Endothelial cell (in vitro differentiated cells): ENCODE data around the gene SPRR2B. TPM values are rescaled to one million over a fixed set of nuclear protein-coding genes. Genes with fewer than 3 reads are reported as not detected.
"Not testable (repeated sequence)": the region's sequence is repeated elsewhere in the genome, so short reads cannot be mapped to it uniquely, and the experiment has no call there.

Experiments used
- DNase-seq: peaks from one replicate; pipeline ENCODE4 v3.0.0; 2021; ENCODE audit warnings: low spot score
- H3K27ac Mint-ChIP-seq: one replicate; pipeline ENCODE4 v1.8.0; 2021; ENCODE audit warnings: mixed read lengths, inconsistent platforms; ENCODE audit not compliant: unreplicated experiment
- H3K27me3 Mint-ChIP-seq: one replicate; pipeline ENCODE4 v1.8.0; 2021; ENCODE audit warnings: mild to moderate bottlenecking, moderate library complexity, mixed read lengths, inconsistent platforms; ENCODE audit not compliant: unreplicated experiment
- H3K36me3 Mint-ChIP-seq: one replicate; pipeline ENCODE4 v1.8.0; 2021; ENCODE audit warnings: mild to moderate bottlenecking, low read depth, mixed read lengths, inconsistent platforms; ENCODE audit not compliant: unreplicated experiment
- H3K4me1 Mint-ChIP-seq: one replicate; pipeline ENCODE4 v1.8.0; 2021; ENCODE audit warnings: mild to moderate bottlenecking, mixed read lengths, inconsistent platforms; ENCODE audit not compliant: unreplicated experiment
- H3K4me3 Mint-ChIP-seq: one replicate; pipeline ENCODE4 v1.8.0; 2021; ENCODE audit warnings: mild to moderate bottlenecking, mixed read lengths, inconsistent platforms; ENCODE audit not compliant: unreplicated experiment
- H3K9me3 Mint-ChIP-seq: one replicate; pipeline ENCODE4 v1.8.0; 2021; ENCODE audit warnings: mixed read lengths, inconsistent platforms; ENCODE audit not compliant: unreplicated experiment
- total RNA-seq: library from RNA; stranded (reverse); fragmentation: NEBNext Ultra II Directional; extraction: Animal tissue kit (Norgen Biotek cat#: 25700); gene quantifications from one replicate; pipeline ENCODE4 v1.2.1, GENCODE V29; 2021; ENCODE audit not compliant: unreplicated experiment
- TF ChIP-seq, protein P1 (sequence below): fragments of 200-600 bp; sonication (generic); IDR thresholded peaks from one replicate; pipeline ENCODE4 v1.5.0; 2021; ENCODE audit warnings: antibody characterized with exemption; ENCODE audit not compliant: unreplicated experiment

The SPRR2B gene
- total RNA-seq, 1 donor from 2014 or later = not detected

DNA sequence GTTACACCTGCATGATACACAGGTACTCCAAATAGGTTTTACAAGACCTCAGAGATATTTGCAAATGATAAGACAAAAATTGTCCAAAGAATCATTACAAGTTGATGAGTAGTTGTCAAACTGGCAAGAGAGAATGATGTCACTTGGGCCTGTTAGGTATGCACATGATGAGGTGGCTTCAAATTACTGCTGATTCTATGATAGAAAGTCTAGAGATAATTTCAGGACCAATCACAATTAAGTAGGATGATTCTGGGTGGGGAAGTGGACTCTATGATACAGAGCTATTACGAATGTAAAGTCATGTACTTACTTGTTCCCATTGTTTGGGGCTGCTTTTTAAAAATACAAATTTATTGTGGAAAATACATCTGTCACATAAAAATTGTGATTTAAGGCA, 45.6 kb downstream of the SPRR2B start:
- H3K4me3 Mint-ChIP-seq = no peak overlapping the region
- DNase-seq = no peak
- no peaks in the 10 kb centered on the region for H3K27me3 Mint-ChIP-seq
- peaks cover 8% of the 10 kb centered on the region for H3K4me1 Mint-ChIP-seq
- no peak overlapping the region for H3K27ac Mint-ChIP-seq
- TF ChIP-seq, protein P1, sequence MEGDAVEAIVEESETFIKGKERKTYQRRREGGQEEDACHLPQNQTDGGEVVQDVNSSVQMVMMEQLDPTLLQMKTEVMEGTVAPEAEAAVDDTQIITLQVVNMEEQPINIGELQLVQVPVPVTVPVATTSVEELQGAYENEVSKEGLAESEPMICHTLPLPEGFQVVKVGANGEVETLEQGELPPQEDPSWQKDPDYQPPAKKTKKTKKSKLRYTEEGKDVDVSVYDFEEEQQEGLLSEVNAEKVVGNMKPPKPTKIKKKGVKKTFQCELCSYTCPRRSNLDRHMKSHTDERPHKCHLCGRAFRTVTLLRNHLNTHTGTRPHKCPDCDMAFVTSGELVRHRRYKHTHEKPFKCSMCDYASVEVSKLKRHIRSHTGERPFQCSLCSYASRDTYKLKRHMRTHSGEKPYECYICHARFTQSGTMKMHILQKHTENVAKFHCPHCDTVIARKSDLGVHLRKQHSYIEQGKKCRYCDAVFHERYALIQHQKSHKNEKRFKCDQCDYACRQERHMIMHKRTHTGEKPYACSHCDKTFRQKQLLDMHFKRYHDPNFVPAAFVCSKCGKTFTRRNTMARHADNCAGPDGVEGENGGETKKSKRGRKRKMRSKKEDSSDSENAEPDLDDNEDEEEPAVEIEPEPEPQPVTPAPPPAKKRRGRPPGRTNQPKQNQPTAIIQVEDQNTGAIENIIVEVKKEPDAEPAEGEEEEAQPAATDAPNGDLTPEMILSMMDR = no peak
- H3K36me3 Mint-ChIP-seq = no peaks in the 10 kb centered on the region
- H3K9me3 Mint-ChIP-seq = no peaks in the 10 kb centered on the region

DNA sequence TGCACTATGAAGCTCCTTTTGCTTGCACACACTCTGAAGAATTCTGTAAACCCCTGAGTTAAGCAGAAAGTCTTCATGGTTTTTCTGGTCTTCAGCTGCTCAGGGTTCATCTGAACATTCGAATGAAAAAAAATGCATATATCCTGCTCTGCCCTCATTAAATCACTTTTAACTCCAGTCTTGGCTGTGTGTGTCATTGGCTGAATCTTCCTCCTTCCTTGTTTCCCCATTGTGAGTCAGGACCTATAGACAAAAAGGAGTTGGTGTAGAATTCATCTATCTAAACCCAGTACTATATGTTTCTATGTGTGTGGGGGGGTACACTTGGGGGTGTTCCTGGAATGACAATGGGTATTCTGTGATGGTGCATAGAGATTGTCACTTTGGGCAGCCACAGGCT, 47.0 kb downstream of the SPRR2B start:
- H3K27ac Mint-ChIP-seq = no peak overlapping the region
- no peaks in the 10 kb centered on the region for H3K27me3 Mint-ChIP-seq
- H3K4me3 Mint-ChIP-seq = no peak overlapping the region
- DNase-seq = no peak
- no peaks in the 10 kb centered on the region for H3K9me3 Mint-ChIP-seq
- TF ChIP-seq, protein P1 = no peak
- H3K36me3 Mint-ChIP-seq = no peaks in the 10 kb centered on the region
- H3K4me1 Mint-ChIP-seq = peaks cover 8% of the 10 kb centered on the region

DNA sequence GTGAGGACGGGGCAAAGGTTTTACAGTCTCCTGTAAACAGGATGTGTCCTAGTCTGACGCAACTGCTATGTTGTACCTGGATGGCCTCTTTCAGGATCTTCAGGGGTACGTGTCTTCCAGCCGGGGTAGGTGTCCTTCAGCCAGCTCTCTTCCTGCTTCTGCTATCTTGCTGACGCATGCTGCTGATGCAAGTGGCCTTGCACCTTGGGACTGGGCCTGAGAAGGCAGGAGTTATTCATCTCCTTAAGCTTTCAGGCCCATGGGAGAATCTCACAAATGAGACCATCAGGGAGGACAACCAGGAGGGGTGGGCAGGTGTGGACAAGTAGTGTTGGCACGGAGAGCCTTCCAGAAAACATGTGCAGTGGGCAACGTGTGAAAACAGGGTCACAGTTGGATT, 48.3 kb downstream of the SPRR2B start:
- no peak for DNase-seq
- H3K9me3 Mint-ChIP-seq = no peaks in the 10 kb centered on the region
- H3K4me1 Mint-ChIP-seq = peaks cover 8% of the 10 kb centered on the region
- TF ChIP-seq, protein P1 = no peak
- no peak overlapping the region for H3K27ac Mint-ChIP-seq
- H3K36me3 Mint-ChIP-seq = no peaks in the 10 kb centered on the region
- no peaks in the 10 kb centered on the region for H3K27me3 Mint-ChIP-seq
- H3K4me3 Mint-ChIP-seq = no peak overlapping the region

- H3K27ac Mint-ChIP-seq, DNase-seq, H3K4me3 Mint-ChIP-seq, H3K9me3 Mint-ChIP-seq, H3K27me3 Mint-ChIP-seq, H3K36me3 Mint-ChIP-seq, H3K4me1 Mint-ChIP-seq: not testable (repeated sequence)
These were observed 49.1 kb downstream of the SPRR2B start for GRCh38 chr1:153022340-153022739.

GRCh38 chr1:153021829-153022228, 49.6 kb downstream of the SPRR2B start:
- not testable (repeated sequence) for H3K27ac Mint-ChIP-seq, DNase-seq, H3K9me3 Mint-ChIP-seq, H3K4me1 Mint-ChIP-seq, H3K4me3 Mint-ChIP-seq, H3K27me3 Mint-ChIP-seq, H3K36me3 Mint-ChIP-seq

Other genes starting within 250 kb of the SPRR2B start
- gene LCE1A, start 244.1 kb downstream of the SPRR2B start, total RNA-seq = not detected
- not detected for gene LCE6A, start 228.8 kb downstream of the SPRR2B start, total RNA-seq
- not detected for gene LCE7A, start 211.6 kb downstream of the SPRR2B start, total RNA-seq
- not detected for gene SMCP, start 193.3 kb downstream of the SPRR2B start, total RNA-seq
- gene IVL, start 163.1 kb downstream of the SPRR2B start, total RNA-seq = not detected
- gene SPRR5, start 124.4 kb downstream of the SPRR2B start, total RNA-seq = not detected
- not detected for gene SPRR4, start 101.0 kb downstream of the SPRR2B start, total RNA-seq
- gene SPRR1A, start 87.5 kb downstream of the SPRR2B start, total RNA-seq = not detected
- not detected for gene SPRR3, start 69.9 kb downstream of the SPRR2B start, total RNA-seq
- not detected for gene SPRR1B, start 40.4 kb downstream of the SPRR2B start, total RNA-seq
- gene SPRR2D, start 30.5 kb downstream of the SPRR2B start, total RNA-seq = not detected
- not detected for gene SPRR2A, start 14.1 kb downstream of the SPRR2B start, total RNA-seq
- gene SPRR2E, start 22.9 kb upstream of the SPRR2B start, total RNA-seq = not detected
- not detected for gene SPRR2F, start 41.9 kb upstream of the SPRR2B start, total RNA-seq
- gene SPRR2G, start 79.3 kb upstream of the SPRR2B start, total RNA-seq = not detected
- not detected for gene LELP1, start 131.8 kb upstream of the SPRR2B start, total RNA-seq
- gene PRR9, start 146.0 kb upstream of the SPRR2B start, total RNA-seq = not detected
- gene LORICRIN, start 188.1 kb upstream of the SPRR2B start, total RNA-seq = not detected
- gene PGLYRP3, start 241.3 kb upstream of the SPRR2B start, total RNA-seq = 1.1 TPM